Fibroblast of lung (primary cell): ENCODE measurements around the gene SERGEF.

Experiments
- EZH2 ChIP-seq: IDR thresholded peaks from 2 replicates; pipeline ENCODE4 v1.5.1; 2012; ENCODE audit warnings: low read length, control low read depth, mild to moderate bottlenecking; ENCODE audit errors: missing control alignments
- TF ChIP-seq, protein P1 (sequence below), 2 donors: IDR thresholded peaks in 1 of 2; conservative IDR thresholded peaks in 1 of 2; 1 replicate in 1 of 2; 2 replicates in 1 of 2; pipeline ENCODE4 v1.5.1; 2011 to 2012; ENCODE audit warnings: low read length in 2 of 2, control low read depth in 1 of 2, inconsistent platforms in 1 of 2, low read depth in 1 of 2, mild to moderate bottlenecking in 1 of 2

- TF ChIP-seq, protein P1, sequence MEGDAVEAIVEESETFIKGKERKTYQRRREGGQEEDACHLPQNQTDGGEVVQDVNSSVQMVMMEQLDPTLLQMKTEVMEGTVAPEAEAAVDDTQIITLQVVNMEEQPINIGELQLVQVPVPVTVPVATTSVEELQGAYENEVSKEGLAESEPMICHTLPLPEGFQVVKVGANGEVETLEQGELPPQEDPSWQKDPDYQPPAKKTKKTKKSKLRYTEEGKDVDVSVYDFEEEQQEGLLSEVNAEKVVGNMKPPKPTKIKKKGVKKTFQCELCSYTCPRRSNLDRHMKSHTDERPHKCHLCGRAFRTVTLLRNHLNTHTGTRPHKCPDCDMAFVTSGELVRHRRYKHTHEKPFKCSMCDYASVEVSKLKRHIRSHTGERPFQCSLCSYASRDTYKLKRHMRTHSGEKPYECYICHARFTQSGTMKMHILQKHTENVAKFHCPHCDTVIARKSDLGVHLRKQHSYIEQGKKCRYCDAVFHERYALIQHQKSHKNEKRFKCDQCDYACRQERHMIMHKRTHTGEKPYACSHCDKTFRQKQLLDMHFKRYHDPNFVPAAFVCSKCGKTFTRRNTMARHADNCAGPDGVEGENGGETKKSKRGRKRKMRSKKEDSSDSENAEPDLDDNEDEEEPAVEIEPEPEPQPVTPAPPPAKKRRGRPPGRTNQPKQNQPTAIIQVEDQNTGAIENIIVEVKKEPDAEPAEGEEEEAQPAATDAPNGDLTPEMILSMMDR (conservative IDR thresholded peaks at IDR 0.05 in 1 of 2, IDR thresholded peaks at IDR 0.05 in 1 of 2; ENCODE audit: low read depth in 1 of 2, low read length in 2 of 2): no peak
- TF ChIP-seq EZH2: no peak
Observed at GRCh38 chr11:17859552-17859951, 153.3 kb downstream of the SERGEF start.
